ENCODE measurements around the gene U2AF1L4. TPM values are rescaled to one million over a fixed set of nuclear protein-coding genes. Genes with fewer than 3 reads are reported as not detected.

U2AF1L4 gene
- total RNA-seq, 1 donor from 2014 or later, result 17.2 TPM

- Mint-ChIP-seq H3K9me3 (no peaks in the 10 kb centered on the region), H3K27me3 (ENCODE audit: insufficient read depth, low read depth) (peaks cover 9% of the 10 kb centered on the region), H3K4me3 (peak overlapping the region; percentile 99), H3K27ac (peak overlapping the region; percentile 98), H3K4me1 (peaks cover 26% of the 10 kb centered on the region), H3K36me3 (peaks cover 11% of the 10 kb centered on the region)
- peaks cover 16% of the 10 kb centered on the region for H3K79me2 ChIP-seq (ENCODE audit: low read depth)
- no peaks in the 10 kb centered on the region for H3K9me3 ChIP-seq (ENCODE audit: low read depth)
- peaks cover 6% of the 10 kb centered on the region for H3K4me1 ChIP-seq
- H3K9ac ChIP-seq, result no peak overlapping the region
- peaks cover 27% of the 10 kb centered on the region for H3K27me3 ChIP-seq
- peak; percentile 66 for DNase-seq (ENCODE audit: low spot score)
- no peak overlapping the region for H3K27ac ChIP-seq
- peaks cover 13% of the 10 kb centered on the region for H3F3A ChIP-seq (ENCODE audit: low read depth)
- no peak for TF ChIP-seq CTCF (IDR thresholded peaks at IDR 0.05)
- no peak for TF ChIP-seq EZH2phosphoT487 (IDR thresholded peaks at IDR 0.05)
- TF ChIP-seq EZH2 (IDR thresholded peaks at IDR 0.05), result no peak
- peak overlapping the region; percentile 89 for H3K4me3 ChIP-seq
- H2AFZ ChIP-seq (replicated peaks), result peak overlapping the region; percentile 43
- H3K36me3 ChIP-seq, result no peaks in the 10 kb centered on the region
- peak overlapping the region; percentile 80 for H3K4me2 ChIP-seq
- H4K20me1 ChIP-seq (ENCODE audit: low read depth), result peaks cover 19% of the 10 kb centered on the region
Measured at GRCh38 chr19:35757231-35757748, 12.1 kb upstream of the U2AF1L4 start.

- peaks cover 6% of the 10 kb centered on the region for H3K36me3 Mint-ChIP-seq
- Histone ChIP-seq H3F3A (ENCODE audit: low read depth) (peaks cover 13% of the 10 kb centered on the region), H4K20me1 (ENCODE audit: low read depth) (peaks cover 19% of the 10 kb centered on the region), H3K79me2 (ENCODE audit: low read depth) (peaks cover 16% of the 10 kb centered on the region), H3K9ac (no peak within 1 kb of the TSS), H3K4me2 (peak within 1 kb of the TSS; percentile 80), H3K4me3 (peak within 1 kb of the TSS; percentile 89), H3K27ac (no peak within 1 kb of the TSS), H3K27me3 (peaks cover 27% of the 10 kb centered on the region), H3K9me3 (ENCODE audit: low read depth) (no peaks in the 10 kb centered on the region), H3K4me1 (peaks cover 6% of the 10 kb centered on the region), H2AFZ (replicated peaks) (peak within 1 kb of the TSS; percentile 43), H3K36me3 (no peaks in the 10 kb centered on the region)
- TF ChIP-seq CTCF (IDR thresholded peaks at IDR 0.05) (no peak), EZH2 (IDR thresholded peaks at IDR 0.05) (peak; percentile 46)
- H3K9me3 Mint-ChIP-seq, result no peaks in the 10 kb centered on the region
- peak within 1 kb of the TSS; percentile 99 for H3K4me3 Mint-ChIP-seq
- peaks cover 9% of the 10 kb centered on the region for H3K27me3 Mint-ChIP-seq (ENCODE audit: insufficient read depth, low read depth)
- peaks cover 26% of the 10 kb centered on the region for H3K4me1 Mint-ChIP-seq
- peak within 1 kb of the TSS; percentile 98 for H3K27ac Mint-ChIP-seq
- DNase-seq (ENCODE audit: low spot score), result peak; percentile 49
Measured at GRCh38 chr19:35756377-35757230, 11.4 kb upstream of the U2AF1L4 start, which contains the start of gene HSPB6. Gene HSPB6 (minus strand): TSS chr19:35757029. CDS start chr19:35757008, 21 bp downstream.

- TF ChIP-seq CTCF (IDR thresholded peaks at IDR 0.05) (no peak), EZH2phosphoT487 (IDR thresholded peaks at IDR 0.05) (peak; percentile 20)
- Mint-ChIP-seq H3K27me3 (ENCODE audit: insufficient read depth, low read depth) (peaks cover 9% of the 10 kb centered on the region), H3K27ac (peak overlapping the region; percentile 63), H3K9me3 (no peaks in the 10 kb centered on the region), H3K36me3 (peaks cover 4% of the 10 kb centered on the region), H3K4me1 (peaks cover 26% of the 10 kb centered on the region), H3K4me3 (peak overlapping the region; percentile 81)
- H3K27ac ChIP-seq, result no peak overlapping the region
- H3K79me2 ChIP-seq (ENCODE audit: low read depth), result peaks cover 16% of the 10 kb centered on the region
- H3K27me3 ChIP-seq, result peaks cover 27% of the 10 kb centered on the region
- H4K20me1 ChIP-seq (ENCODE audit: low read depth), result peaks cover 18% of the 10 kb centered on the region
- H2AFZ ChIP-seq (replicated peaks), result no peak overlapping the region
- peak overlapping the region; percentile 89 for H3K4me3 ChIP-seq
- DNase-seq (ENCODE audit: low spot score), result peak; percentile 47
- H3K36me3 ChIP-seq, result no peaks in the 10 kb centered on the region
- no peaks in the 10 kb centered on the region for H3K9me3 ChIP-seq (ENCODE audit: low read depth)
- H3K4me2 ChIP-seq, result peak overlapping the region; percentile 80
- H3K9ac ChIP-seq, result no peak overlapping the region
- H3K4me1 ChIP-seq, result peaks cover 6% of the 10 kb centered on the region
- H3F3A ChIP-seq (ENCODE audit: low read depth), result peaks cover 13% of the 10 kb centered on the region
Measured at GRCh38 chr19:35755550-35756376, 10.5 kb upstream of the U2AF1L4 start.
